Stimulated activated CD4-positive, alpha-beta T cell treated with anti-CD3 and anti-CD28 coated beads, Interleukin-4, amount 100 ng/mL, for 4 hours (primary cell): ENCODE data around the gene RUSF1.
"Not testable (repeated sequence)": the region's sequence is repeated elsewhere in the genome, so short reads cannot be mapped to it uniquely, and the experiment has no call there.

Experiments
- DNase-seq, 2 experiments: peaks; one replicate each; pipeline ENCODE4 v3.0.0-alpha.2; 2020

Gene RUSF1

GRCh38 chr16:31445931-31446330 lies 62.3 kb downstream of the RUSF1 start:
- not testable (repeated sequence) for DNase-seq

- DNase-seq, result no peak
Observed at GRCh38 chr16:31441956-31442355, 66.2 kb downstream of the RUSF1 start.

GRCh38 chr16:31440516-31441184 lies 67.5 kb downstream of the RUSF1 start:
- DNase-seq, result no peak

GRCh38 chr16:31439519-31439918 lies 68.7 kb downstream of the RUSF1 start:
- no peak for DNase-seq
